Measurements from ENCODE around the gene GOLGA6L26. TPM values are rescaled to one million over a fixed set of nuclear protein-coding genes. Genes with fewer than 3 reads are reported as not detected.
A peak's percentile ranks its signal among the peaks of the same experiment; 100 is the strongest.
"Not testable (repeated sequence)": the region's sequence is repeated elsewhere in the genome, so short reads cannot be mapped to it uniquely, and the experiment has no call there.

Gene GOLGA6L26
- total and polyA plus RNA-seq, 8 donors: not detected

DNA sequence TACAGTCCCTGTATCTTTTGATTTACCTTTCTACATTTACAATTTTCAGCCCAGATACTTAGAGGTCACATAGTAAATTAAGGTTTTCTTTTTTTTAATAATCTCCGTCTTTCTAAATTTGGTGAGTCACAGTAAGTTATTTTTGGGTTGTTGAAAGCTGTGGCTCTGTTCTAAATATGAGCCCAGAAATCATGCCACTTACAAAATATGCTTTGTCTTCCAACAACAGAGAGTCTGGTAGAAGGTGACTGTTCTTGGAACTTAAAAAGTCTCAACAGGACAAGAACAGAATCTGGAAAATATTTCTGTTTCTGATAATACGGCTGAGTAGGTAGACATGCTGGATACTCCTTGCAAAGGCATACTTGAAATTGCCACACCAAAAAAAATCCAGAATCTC lies 36.6 kb upstream of the GOLGA6L26 start:
- Histone ChIP-seq H3K4me3 (no peak overlapping the region), H3K27ac (no peak overlapping the region), H3K9me3 (no peaks in the 10 kb centered on the region), H3K27me3 (no peaks in the 10 kb centered on the region), H3K4me1 (no peaks in the 10 kb centered on the region), H3K36me3 (no peaks in the 10 kb centered on the region)
- intact Hi-C loops (cut with DNase I; ENCODE audit: low total_unique reads): no loop called here
- no peak for DNase-seq
- 65 to 94% (median 84%) methylated on average over 2 of the region's 2 CpGs for WGBS, 5 donors
- TF ChIP-seq, protein P1, sequence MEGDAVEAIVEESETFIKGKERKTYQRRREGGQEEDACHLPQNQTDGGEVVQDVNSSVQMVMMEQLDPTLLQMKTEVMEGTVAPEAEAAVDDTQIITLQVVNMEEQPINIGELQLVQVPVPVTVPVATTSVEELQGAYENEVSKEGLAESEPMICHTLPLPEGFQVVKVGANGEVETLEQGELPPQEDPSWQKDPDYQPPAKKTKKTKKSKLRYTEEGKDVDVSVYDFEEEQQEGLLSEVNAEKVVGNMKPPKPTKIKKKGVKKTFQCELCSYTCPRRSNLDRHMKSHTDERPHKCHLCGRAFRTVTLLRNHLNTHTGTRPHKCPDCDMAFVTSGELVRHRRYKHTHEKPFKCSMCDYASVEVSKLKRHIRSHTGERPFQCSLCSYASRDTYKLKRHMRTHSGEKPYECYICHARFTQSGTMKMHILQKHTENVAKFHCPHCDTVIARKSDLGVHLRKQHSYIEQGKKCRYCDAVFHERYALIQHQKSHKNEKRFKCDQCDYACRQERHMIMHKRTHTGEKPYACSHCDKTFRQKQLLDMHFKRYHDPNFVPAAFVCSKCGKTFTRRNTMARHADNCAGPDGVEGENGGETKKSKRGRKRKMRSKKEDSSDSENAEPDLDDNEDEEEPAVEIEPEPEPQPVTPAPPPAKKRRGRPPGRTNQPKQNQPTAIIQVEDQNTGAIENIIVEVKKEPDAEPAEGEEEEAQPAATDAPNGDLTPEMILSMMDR (IDR thresholded peaks at IDR 0.05): no peak
- TF ChIP-seq POLR2A (IDR thresholded peaks at IDR 0.05): no peak
- TF ChIP-seq EP300 (IDR thresholded peaks at IDR 0.05): no peak
- TF ChIP-seq POLR2AphosphoS5 (IDR thresholded peaks at IDR 0.05): no peak

DNA sequence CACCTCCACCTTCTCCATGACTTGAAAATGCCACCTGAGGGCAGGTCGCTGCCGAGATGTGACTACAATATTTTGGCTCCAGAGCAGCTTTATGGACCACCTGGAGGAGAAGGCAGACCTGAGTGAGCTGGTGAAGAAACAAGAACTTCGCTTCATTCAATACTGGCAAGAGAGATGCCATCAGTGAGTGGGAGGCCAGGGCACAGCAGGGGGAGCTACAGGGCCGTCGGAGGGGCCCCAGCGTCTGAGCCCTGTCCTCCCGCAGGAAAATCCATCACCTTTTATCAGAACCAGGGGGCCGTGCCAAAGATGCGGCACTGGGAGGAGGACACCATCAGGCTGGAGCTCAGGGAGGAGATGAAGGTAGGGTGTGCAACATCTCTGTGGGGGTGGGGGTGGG lies 30.3 kb upstream of the GOLGA6L26 start:
- intact Hi-C loops (cut with DNase I; ENCODE audit: low total_unique reads); H3K4me3 ChIP-seq: not testable (repeated sequence)
- 54 to 81% (median 63%) methylated on average over 3 to 6 of the region's 9 CpGs for WGBS, 5 donors

DNA sequence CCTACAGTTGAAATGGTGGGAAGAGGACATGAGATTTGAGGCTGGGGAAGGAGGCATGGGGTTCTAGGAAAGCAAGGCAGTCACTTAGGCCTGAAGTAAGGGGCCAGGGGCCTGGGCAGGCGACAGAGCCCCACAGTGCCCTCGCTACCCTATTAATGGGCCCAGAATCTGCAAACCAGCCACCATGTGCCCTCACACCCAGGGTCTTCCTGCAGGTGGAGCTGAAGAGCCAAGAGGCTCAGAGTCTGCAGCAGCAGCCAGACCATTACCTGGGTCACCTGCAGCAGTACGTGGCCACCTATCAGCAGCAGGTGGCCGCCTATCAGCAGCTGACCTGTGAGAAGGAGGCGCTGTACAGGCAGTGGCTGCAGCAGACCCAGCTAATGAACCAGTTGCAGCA lies 28.6 kb upstream of the GOLGA6L26 start:
- WGBS, 5 donors: 70 to 75% methylated on average over 1 to 2 of the region's 5 CpGs; no CpG with 5 or more reads in 3 of the 5 donors
- H3K27ac ChIP-seq; H3K27me3 ChIP-seq; H3K36me3 ChIP-seq; intact Hi-C loops (cut with DNase I; ENCODE audit: low total_unique reads); H3K4me3 ChIP-seq; H3K9me3 ChIP-seq; H3K4me1 ChIP-seq; DNase-seq: not testable (repeated sequence)

More for the DNA sequence above, 30.3 kb upstream of the GOLGA6L26 start:
- H3K27me3 ChIP-seq, H3K27ac ChIP-seq, DNase-seq, H3K36me3 ChIP-seq, H3K9me3 ChIP-seq, H3K4me1 ChIP-seq: not testable (repeated sequence)

DNA sequence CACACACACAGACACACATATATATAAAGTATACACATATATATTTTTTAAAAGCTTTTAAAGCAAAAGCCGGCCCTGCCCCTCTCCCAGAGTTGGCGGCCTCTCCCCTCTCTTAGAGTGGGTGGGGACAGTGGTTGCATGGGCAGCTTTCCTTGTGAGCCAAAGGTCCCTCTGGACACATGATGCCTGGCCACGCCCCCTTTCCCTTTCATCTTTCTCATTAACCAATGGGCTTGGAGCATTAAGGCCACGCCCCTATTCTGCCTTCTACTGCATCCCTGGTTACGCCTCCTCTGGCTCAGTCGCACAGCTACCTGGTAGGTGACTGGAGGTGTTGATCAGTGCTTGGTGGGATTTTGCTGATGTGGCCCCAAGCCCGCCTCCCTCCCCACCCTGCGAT lies 20.5 kb upstream of the GOLGA6L26 start, which contains the start of gene GOLGA8S:
Gene GOLGA8S (plus strand): TSS at position 301 of the 400 bp plus-strand sequence. CDS start 62 bp downstream, at position 363.
- H3K36me3 ChIP-seq; H3K4me3 ChIP-seq; H3K27me3 ChIP-seq; H3K27ac ChIP-seq; H3K4me1 ChIP-seq; DNase-seq; H3K9me3 ChIP-seq; intact Hi-C loops (cut with DNase I; ENCODE audit: low total_unique reads): not testable (repeated sequence)
- no CpG with 5 or more reads among the region's 8 CpGs for WGBS, 5 donors

DNA sequence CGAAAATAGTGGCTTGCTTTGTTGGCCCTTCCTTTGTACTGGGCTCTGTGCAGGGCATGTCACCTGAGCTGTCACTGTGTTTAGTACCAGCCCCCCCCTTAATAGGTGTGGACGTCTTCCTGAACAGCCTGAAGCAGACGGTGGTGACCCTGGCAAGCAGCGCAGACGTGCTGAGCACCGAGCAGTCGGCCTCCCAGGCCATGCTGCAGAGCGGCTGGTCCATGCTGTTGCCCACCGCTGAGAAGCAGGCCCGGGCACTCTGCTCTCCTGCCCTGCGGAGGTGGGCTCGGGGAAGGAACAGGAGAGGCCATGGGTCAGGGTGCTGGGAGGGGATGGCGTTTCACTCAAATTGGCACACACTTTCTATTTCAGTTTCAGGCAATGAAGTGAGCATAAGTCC lies 22.8 kb downstream of the GOLGA6L26 start:
- DNase-seq, H3K27ac ChIP-seq: not testable (repeated sequence)

DNA sequence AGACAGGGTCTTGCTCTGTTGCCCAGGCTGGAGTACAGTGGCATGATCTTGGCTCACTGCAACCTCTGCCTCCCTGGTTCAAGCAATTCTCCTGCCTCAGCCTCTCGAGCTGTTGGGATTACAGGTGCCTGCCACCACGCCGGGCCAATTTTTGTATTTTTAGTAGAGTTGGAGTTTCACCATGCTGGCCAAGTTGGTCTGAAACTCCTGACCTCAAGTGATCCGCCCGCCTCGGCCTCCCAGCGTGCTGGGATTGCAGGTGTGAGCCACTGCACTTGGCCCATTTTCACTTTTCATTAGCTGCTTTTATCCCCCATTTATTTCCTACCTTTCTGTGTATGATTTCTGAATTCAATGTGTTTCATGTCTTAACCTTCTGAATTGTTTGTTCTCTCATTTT lies 28.1 kb downstream of the GOLGA6L26 start:
- H3K36me3 ChIP-seq: peaks cover 17 to 42% (median 36%) of the 10 kb centered on the region in 4 donors
- H3K27me3 ChIP-seq; H3K9me3 ChIP-seq; H3K4me3 ChIP-seq; intact Hi-C loops (cut with DNase I; ENCODE audit: low total_unique reads); H3K27ac ChIP-seq; DNase-seq: not testable (repeated sequence)
- peaks cover 6 to 28% (median 19%) of the 10 kb centered on the region in 4 donors for H3K4me1 ChIP-seq
- 88 to 99% (median 93%) methylated on average over 7 of the region's 7 CpGs for WGBS, 5 donors

More for the DNA sequence above, 22.8 kb downstream of the GOLGA6L26 start:
- H3K4me1 ChIP-seq; H3K9me3 ChIP-seq; H3K4me3 ChIP-seq; intact Hi-C loops (cut with DNase I; ENCODE audit: low total_unique reads); H3K27me3 ChIP-seq: not testable (repeated sequence)
- H3K36me3 ChIP-seq: peaks cover 22 to 49% (median 44%) of the 10 kb centered on the region in 4 donors
- WGBS, 5 donors: 74 to 94% (median 90%) methylated on average over 3 to 13 of the region's 13 CpGs

DNA sequence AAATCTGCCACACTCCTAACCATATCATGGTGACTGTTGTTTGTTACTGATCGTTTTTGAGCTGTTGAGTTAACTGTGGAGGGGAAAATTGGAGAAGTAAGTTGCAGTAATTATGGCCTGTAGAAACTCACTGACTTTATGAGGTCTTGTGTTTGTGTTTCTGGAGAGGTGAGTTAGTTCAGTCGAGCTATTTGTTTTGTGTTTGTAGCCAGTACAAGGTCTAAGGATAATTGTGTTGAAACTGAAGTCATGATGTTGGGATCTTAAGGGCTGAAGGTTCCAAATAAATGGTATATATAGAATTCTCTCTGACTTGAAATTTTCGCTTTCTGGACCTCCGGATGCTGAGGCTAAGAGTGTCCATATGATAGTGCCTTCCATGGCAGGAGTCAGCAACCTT lies 29.2 kb downstream of the GOLGA6L26 start:
- intact Hi-C loops (cut with DNase I; ENCODE audit: low total_unique reads); H3K27me3 ChIP-seq; H3K9me3 ChIP-seq; DNase-seq: not testable (repeated sequence)
- Histone ChIP-seq H3K36me3 (peaks cover 8 to 31% (median 25%) of the 10 kb centered on the region in 4 donors), H3K27ac (peak overlapping the region in 1 of 5 donors; percentile 72), H3K4me3 (peak overlapping the region in 3 of 4 donors; percentile 46 to 54 (median 53)), H3K4me1 (peaks cover 6 to 28% (median 19%) of the 10 kb centered on the region in 4 donors)
- WGBS, 5 donors: 50 to 57% (median 52%) methylated on average over 4 of the region's 4 CpGs

DNA sequence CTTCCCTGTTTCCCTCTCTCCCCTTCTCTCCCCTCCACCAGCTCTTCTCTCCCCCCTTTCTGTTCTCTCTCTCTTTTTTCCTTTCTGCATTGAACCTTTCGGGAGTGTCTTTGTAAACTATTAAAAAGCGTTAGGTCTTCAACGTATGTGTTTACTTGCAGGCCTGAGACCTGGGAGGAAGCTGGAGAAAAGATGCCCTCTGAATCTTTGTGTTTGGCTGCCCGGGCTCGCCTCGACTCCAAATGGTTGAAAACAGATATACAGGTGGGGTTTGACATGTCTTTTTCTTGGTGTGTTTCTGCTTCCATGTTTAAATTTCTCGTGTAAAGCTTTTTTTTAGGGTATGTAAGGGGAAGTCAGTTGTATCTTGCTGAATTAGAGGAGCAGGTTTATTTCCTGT lies 29.7 kb downstream of the GOLGA6L26 start:
- H3K4me3 ChIP-seq: peak overlapping the region; percentile 41 to 54 (median 50)
- intact Hi-C loops (cut with DNase I; ENCODE audit: low total_unique reads); H3K9me3 ChIP-seq; DNase-seq; H3K27me3 ChIP-seq: not testable (repeated sequence)
- H3K27ac ChIP-seq: peak overlapping the region in 4 of 5 donors; percentile 38 to 73 (median 66)
- H3K4me1 ChIP-seq: peaks cover 6 to 28% (median 19%) of the 10 kb centered on the region in 4 donors
- peaks cover 8 to 25% (median 20%) of the 10 kb centered on the region in 4 donors for H3K36me3 ChIP-seq
- 0 to 5% (median 1%) methylated on average over 7 of the region's 7 CpGs for WGBS, 5 donors

DNA sequence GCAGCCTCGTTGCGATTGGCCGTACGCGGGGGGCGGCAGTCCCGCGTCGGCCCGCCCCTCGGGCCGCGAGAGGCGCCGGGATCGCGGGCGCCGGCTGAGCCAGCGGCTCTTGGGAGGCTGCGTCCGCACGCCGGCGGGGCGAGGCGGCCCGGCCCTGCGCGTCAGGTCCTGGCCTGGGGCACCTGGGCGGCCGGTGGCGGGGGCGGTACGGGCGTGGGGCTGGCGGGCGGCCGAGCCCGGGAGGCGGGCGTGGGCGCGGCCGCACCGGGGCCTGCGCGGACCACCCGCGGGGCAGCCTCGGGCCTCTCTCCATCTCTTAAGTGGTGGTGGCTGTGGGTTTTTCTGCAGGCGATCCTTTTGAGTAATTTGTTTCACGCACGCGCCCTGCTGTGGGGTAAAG lies 30.3 kb downstream of the GOLGA6L26 start:
- H3K27ac ChIP-seq: peak overlapping the region in 4 of 5 donors; percentile 38 to 73 (median 66)
- WGBS, 5 donors: 0% methylated on average over 2 to 40 of the region's 55 CpGs; no CpG with 5 or more reads in 1 of the 5 donors
- intact Hi-C loops (cut with DNase I; ENCODE audit: low total_unique reads): not testable (repeated sequence)

DNA sequence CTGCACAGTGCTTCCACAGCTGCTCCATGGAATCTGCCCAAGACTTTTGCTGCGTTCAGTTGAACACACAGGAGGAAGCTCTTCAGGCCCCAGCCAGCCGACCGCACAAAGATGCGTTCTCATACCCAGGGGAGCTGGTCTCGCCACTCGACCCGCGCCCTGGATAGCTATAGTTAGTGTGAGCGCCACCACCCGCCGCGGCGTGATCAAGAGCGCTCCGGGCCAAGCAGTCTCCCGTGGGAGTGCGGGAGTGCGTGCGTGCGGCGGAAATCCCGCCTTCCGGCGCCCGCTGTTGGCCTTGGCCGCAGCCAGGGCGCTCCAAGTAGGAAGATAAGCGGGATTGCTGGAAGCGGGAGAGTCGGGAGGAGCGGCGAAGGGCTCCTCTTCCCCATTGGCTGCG lies 30.8 kb downstream of the GOLGA6L26 start:
- H3K27me3 ChIP-seq; intact Hi-C loops (cut with DNase I; ENCODE audit: low total_unique reads); DNase-seq; H3K9me3 ChIP-seq: not testable (repeated sequence)
- Histone ChIP-seq H3K36me3 (peaks cover 0 to 15% (median 11%) of the 10 kb centered on the region in 4 donors), H3K27ac (peak overlapping the region in 1 of 5 donors; percentile 73), H3K4me1 (peaks cover 6 to 28% (median 19%) of the 10 kb centered on the region in 4 donors), H3K4me3 (peak overlapping the region; percentile 24 to 41 (median 30))
- WGBS, 5 donors: no CpG with 5 or more reads among the region's 33 CpGs

More for the DNA sequence above, 30.3 kb downstream of the GOLGA6L26 start:
- Histone ChIP-seq H3K4me3 (peak overlapping the region; percentile 41 to 54 (median 50)), H3K4me1 (peaks cover 6 to 28% (median 19%) of the 10 kb centered on the region in 4 donors), H3K36me3 (peaks cover 3 to 19% (median 13%) of the 10 kb centered on the region in 4 donors)
- DNase-seq: peak; percentile 58 to 60
- H3K9me3 ChIP-seq, H3K27me3 ChIP-seq: not testable (repeated sequence)

All from stomach (tissue), 9 donors.